ENCODE measurements around the gene FXN. TPM values are rescaled to one million over a fixed set of nuclear protein-coding genes. Genes with fewer than 3 reads are reported as not detected.
"Not testable (repeated sequence)": the region's sequence is repeated elsewhere in the genome, so short reads cannot be mapped to it uniquely, and the experiment has no call there.

FXN gene
- 10.3 TPM for total RNA-seq

DNA sequence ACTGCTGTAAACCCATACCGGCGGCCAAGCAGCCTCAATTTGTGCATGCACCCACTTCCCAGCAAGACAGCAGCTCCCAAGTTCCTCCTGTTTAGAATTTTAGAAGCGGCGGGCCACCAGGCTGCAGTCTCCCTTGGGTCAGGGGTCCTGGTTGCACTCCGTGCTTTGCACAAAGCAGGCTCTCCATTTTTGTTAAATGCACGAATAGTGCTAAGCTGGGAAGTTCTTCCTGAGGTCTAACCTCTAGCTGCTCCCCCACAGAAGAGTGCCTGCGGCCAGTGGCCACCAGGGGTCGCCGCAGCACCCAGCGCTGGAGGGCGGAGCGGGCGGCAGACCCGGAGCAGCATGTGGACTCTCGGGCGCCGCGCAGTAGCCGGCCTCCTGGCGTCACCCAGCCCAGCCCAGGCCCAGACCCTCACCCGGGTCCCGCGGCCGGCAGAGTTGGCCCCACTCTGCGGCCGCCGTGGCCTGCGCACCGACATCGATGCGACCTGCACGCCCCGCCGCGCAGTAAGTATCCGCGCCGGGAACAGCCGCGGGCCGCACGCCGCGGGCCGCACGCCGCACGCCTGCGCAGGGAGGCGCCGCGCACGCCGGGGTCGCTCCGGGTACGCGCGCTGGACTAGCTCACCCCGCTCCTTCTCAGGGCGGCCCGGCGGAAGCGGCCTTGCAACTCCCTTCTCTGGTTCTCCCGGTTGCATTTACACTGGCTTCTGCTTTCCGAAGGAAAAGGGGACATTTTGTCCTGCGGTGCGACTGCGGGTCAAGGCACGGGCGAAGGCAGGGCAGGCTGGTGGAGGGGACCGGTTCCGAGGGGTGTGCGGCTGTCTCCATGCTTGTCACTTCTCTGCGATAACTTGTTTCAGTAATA lies at the start of gene FXN:
Gene FXN (plus strand): TSS at position 315 of the 871 bp plus-strand sequence. CDS start 31 bp downstream, at position 346.
- peak; percentile 78 for DNase-seq (ENCODE audit: low spot score)

DNA sequence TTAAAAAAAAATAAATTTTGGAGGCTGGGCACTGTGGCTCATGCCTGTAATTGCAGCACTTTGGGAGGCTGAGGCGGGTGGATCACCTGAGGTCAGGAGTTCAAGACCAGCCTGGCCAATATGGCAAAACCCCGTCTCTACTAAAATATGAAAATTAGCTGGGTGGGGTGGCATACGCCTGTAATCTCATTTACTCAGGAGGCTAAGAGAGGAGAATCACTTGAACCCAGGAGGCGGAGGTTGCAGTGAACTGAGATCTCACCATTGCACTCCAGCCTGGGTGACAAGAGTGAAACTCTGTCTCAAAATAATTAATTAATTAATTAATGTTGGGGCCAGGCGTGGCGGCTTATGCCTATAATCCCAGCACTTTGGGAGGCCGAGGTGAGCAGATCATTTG lies 48.6 kb upstream of the FXN start:
- not testable (repeated sequence) for DNase-seq (ENCODE audit: low spot score)

DNA sequence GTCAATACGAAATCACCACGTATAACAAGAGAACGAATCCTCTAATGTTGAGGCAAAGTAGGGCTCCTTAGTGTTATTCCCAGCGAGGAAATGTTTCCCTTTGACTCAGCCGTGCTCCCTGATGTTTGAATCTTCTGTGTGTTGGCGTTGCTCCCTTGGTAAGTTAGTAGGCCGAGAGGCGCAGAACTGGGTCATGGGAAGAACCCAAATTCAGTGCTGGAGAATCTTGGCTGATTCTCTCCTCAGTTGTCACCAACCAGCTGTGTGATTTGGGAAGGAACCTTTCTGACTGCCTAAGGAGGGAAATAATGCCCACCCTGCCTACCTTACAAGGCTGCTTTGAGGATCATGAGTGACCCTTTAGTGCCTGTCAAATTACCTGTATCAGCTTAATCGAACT lies 44.1 kb upstream of the FXN start:
- no peak for DNase-seq (ENCODE audit: low spot score)

DNA sequence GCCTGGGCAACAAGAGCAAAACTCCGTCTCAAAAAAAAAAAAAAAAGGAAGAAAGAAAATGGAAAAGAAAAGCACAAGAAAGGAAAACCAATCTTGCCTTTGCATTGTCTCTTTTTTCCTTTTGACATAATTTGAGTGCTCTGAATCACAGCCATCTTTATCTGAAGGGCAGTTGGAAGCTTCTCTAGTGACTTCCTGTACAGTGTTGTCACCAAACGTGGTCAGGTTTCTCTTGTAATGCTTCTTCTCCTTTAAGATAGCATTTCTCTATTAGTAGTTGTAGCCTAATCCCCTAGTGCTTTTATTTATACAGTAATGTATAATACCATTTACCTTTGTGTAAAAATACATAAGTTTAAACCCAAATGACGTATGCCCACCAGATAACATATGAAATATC lies 39.8 kb upstream of the FXN start:
- no peak for DNase-seq (ENCODE audit: low spot score)

DNA sequence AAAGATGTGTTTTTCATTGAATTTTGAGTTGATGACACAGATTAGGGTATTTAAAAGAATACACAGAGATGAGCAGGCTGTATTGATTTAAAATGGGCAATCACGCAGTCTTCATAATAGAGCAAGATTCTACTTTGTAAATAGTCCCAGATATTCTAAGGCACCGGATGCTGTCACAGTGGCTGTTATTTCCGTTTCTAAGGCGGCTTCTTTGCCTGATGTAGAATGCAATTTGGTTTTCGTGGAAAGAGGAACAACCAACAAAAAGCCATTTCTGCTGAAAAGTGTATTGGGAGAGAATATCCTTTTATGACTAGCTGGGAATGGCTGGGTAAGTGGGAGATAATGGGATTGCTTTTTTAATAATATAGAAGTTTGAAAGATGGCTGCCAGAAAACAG lies 39.1 kb upstream of the FXN start:
- no peak for DNase-seq (ENCODE audit: low spot score)

DNA sequence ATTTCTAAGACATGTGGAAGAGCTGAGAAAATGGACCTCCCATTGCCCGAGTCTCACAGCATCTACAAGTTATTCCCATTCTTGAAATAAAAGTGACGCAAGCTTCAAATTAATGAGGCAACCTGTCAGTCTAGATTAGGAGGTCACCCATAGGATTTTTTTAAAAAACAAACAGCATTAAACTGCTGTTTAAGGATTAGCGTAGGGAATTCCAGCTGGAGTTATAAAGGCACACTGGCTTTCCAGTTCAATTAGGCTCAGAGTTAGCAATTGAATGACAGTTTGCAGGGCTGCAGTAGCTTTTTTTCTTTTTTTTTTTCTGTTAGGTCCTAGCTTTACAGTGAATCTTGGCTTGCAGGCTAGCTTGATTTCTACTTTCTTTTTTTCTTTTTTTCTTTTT lies 37.9 kb upstream of the FXN start:
- no peak for DNase-seq (ENCODE audit: low spot score)

DNA sequence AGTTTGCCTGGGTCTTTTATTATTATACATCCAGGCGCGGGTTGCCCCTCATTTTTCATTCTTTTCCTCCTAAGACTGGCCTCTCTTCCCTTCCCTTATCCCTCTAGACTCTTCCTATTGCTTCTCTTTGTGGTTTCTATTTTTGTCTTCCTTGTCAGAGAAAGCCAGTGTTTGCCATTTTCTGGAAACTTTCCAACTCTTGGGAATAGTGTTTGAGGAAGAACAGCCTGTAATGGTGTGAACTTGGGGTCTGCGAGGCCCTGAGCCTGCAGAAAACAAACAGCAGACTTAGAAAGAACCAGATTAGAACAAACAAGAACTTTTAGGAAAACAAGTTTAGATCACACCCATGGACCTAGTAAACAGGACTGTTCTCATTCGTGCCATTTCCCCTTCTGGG lies 37.2 kb upstream of the FXN start:
- DNase-seq (ENCODE audit: low spot score) = no peak

DNA sequence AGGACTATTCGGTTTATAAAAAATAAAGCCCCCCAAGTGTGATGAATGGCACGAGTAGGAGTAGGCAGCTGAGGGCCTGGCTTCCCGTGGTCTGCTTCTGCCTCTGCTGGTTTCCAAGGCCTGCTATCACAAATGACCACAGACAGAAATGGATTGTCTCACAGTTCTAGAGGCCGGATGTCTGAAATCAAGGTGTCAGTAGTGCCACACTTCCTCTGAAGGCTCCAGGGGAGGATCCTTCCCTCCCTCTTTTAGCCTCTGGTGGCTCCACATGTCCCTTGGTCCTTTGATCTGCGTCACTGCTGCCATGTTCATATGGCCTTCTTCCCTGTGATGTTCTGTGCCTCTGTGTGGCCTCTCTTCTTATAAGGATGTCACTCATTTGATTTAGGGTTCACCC lies 36.7 kb upstream of the FXN start:
- DNase-seq (ENCODE audit: low spot score) = no peak

DNA sequence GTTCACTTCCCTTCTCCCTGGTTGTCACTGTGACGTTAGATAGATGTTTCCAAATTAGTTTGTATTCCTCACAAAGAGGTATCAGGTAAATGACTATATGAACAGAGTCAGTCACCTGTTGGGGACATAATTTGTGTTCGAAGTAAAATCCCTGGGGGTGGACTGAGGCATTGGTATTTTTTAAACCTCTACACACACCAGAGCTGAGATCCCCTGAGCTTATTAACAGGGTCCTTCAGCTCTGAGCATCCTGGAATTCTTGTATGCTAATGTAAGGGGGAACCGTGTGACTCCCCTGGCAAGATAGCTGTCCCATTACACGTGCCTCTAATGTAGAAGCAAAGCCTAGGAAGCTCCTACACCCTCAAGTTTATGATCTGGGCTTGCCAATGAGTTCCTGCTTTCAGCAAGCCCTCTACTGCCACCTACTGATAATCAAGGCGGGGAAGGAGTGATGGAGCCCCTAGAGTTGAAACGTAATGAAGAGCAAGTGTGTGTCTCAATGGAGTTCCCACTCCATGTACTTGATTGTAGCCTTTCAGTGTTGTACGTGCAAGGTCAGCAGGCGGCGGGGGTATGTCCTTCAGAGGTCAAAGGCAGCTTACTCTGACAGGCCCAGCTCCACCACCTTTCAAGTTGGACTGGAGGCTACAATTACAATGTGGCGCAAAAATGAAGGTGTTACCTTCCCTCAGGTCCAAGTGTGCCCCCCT lies 36.0 kb upstream of the FXN start:
- DNase-seq (ENCODE audit: low spot score) = peak; percentile 78

DNA sequence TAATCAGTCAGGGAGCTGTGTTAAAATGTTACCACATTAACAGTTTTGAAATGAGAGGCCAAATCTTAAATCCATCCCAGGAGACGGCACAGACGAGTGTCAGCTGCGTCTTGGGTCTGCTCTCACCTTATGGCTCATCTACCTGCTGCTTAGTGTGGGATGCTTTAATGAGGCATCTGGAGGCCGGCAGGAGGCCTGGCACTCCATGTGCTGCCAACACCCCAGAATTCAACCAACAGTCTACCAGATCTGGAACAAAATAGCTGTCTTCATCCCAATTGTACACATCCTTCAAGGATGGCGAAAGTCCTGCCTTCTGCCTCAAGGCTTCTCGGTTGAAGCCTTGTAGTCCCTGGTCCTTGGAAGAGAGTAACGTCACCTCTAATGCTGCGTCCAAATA lies 33.6 kb upstream of the FXN start:
- DNase-seq (ENCODE audit: low spot score) = no peak

DNA sequence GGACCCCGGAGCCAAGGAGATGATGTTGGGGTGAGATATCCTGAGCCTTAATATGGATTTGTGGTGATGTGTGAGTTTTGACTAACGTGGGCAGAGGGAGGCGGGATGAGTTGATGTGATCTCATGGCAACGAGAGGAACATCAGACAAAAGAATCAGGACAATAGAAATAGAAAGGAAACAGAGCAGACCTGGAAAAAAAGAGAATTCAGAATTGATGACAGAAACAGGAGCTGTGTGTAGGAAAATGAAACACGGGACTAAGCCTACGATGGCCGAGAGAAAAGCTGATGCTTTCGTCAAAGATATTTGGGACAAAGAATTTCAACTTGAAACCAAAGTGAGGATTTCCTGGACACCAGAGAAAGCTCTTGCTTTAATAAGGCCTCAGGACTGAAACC lies 32.5 kb upstream of the FXN start:
- no peak for DNase-seq (ENCODE audit: low spot score)

DNA sequence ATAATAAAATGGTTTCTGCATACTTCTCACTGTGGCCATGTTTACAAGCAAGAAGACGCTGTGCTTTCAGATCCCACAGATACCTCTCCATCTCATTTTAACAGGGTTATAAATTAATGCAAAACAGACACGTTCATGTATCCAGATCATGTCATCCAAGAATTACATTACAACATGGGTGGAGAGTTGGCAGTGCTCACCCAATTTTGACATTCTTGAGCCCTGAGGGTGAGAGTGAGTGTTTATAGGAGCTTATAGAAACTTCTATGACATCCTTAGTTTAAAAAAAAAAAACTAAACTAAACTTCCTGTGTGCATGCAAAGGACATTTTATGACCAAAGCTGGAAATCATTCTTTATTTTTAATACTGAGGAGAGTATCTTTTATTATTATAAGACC lies 30.7 kb upstream of the FXN start:
- no peak for DNase-seq (ENCODE audit: low spot score)

DNA sequence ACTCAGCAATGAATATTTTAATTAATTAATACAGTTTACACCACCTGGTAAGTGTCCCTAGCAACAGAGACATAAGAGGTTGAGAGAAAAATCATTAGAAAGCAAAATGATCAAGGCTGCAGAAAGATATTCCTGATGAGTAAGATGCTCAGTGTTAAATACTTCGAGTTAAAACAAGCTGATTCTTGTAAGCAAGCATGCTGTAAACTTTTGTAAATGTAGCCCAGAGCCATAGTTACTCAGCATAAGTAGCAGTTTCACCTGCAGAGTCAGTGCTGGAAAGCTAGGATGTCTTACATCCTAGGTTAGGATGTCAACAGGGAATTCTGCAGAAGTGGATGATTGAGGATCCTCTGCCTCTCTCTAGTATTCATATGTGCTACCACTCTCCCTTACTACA lies 25.8 kb upstream of the FXN start:
- DNase-seq (ENCODE audit: low spot score) = no peak

DNA sequence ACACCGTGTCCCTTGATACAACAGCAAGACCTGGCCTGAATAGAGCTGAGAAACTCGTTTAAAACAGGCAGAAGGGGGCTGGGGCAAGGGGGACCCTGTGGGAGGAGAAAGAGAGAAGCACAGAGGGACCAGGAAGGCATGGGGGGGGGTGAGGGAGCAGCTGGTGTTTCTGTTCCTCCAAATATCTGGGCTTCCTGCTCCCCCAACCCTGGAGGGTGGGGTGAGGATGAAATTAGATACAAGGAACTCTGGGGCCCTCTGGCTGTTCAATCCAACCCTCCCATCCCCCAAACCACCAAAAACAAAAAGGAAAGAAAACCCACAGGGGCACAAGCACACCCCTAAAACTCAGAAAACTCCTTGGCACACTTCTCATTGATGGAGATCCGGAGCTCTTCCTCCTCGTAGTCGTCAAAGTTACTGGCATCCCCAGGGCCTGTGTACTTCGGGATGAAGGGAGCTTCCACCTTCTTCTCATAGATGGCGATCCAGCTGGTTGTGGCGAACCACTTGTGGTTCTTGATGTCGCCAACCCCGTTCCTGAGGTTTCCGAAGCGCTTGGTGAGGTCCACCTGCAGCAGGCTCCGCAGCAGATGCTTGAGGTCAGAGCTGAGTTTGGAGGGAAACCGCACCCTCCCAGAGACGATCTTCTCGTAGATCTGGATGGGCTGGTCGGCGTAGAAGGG lies 22.7 kb upstream of the FXN start:
- no peak for DNase-seq (ENCODE audit: low spot score)

DNA sequence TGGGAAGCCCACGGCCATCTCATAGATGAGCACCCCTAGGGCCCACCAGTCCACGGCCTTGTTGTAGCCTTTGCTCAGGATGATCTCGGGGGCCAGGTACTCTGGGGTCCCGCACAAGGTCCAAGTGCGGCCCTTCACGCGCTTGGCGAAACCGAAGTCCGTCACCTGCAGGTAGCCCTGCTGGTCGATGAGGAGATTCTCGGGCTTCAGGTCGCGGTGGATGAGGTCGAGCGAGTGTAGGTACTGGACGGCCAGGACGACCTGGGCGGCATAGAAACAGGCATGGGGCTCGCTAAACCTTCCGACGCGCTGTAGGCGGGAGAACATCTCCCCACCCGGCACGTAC lies 22.2 kb upstream of the FXN start:
- DNase-seq (ENCODE audit: low spot score) = no peak

DNA sequence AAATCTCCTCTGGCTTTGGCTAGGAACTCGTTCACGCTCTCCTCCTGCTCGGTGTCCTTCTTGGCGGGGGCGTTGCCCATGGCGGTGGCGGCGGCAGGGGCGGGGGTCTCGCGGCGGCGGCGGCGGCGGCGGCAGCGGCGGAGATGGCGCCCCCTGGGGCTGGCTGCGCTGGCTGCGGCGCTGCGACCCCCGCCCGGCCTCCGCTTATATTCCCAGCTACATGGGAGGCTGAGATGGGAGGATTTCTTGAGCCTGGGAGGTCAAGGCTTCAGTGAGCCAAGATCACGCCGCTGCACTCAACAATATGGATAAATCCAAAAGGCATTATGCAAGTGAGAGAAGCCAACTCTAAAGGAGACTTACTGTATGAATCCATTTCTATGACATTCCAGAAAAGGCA lies 21.5 kb upstream of the FXN start, which contains the start of gene PRKACG:
Gene PRKACG (minus strand): TSS at position 101 of the 400 bp plus-strand sequence. CDS start 21 bp downstream, at position 80.
- DNase-seq (ENCODE audit: low spot score) = no peak

DNA sequence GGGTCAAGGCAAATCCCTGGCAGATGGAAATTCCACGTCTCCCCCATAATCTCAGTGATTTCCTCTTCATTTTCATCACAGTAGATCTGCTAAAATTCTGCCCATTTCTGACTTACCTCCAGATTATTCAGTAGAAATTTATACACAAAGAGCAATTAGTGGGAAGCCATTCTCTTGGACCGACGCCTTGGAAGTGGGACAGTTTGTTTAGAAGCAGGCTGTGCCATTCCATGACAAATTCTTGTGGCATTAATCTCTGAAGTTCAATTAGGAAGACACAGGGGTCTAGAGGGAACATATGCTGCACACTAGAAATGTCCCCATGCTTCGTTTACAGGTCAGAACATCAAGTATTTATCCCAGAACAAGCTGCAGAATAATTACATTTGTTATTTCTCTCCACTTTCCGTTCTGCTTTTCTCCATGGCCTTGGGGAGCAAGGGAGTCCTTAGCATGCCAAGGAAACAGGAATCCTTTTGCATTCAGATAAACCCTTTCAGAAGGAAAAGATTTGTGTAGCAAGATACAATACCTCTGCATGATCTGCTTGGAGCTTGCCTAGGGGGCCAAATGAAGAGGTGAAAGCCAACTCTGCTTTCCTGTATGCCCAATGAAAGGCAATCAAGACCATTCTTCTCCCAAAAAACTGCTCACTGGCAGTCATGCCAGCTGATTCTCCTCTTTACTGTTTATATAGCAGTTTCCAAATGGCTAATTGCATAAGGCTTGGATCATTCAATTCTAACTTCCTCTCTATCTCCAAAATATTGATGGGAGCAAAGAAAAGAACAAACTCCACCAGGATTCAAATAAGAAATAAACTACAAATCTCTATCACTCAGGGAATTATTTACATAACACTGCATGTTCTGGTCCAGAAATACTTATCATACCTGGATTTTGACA lies 19.1 kb upstream of the FXN start:
- no peak for DNase-seq (ENCODE audit: low spot score)

DNA sequence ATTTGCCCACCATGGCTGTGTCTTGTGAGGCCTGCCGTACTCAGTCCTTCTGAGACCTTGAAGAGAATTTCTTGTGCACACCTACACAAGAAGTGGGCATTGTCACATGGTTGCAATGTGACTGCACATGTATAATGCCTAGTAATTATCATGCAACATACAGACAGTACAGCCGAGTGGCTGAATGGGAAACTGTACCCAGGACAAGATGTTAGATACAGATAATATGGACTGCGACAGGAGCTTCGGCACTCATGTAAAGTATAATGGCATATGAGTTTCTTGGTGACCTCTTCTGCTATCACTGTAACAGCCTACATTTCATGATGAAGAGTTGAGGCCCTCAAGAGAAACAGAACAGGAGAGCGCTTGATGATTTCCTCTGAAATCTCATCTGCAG lies 16.8 kb upstream of the FXN start:
- DNase-seq (ENCODE audit: low spot score) = no peak

DNA sequence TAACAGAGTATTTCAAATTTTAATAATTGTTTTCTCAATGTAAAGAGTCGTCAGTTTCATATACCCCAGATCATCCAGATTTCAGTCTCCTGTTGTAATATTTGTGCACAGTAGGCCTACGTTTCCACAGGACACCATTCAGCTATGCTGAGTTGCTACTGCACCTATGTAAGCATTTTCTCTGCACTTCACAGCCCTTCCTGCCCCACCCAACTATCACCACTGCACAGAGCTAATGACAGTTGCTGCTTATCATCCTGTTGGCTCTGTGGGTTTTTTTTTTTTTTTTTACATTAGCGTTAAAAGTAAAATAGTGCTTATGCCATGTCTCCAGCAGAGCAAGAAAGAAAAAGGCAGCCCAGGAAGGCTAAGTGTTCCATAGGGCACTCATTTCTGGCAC lies 15.7 kb upstream of the FXN start:
- no peak for DNase-seq (ENCODE audit: low spot score)

DNA sequence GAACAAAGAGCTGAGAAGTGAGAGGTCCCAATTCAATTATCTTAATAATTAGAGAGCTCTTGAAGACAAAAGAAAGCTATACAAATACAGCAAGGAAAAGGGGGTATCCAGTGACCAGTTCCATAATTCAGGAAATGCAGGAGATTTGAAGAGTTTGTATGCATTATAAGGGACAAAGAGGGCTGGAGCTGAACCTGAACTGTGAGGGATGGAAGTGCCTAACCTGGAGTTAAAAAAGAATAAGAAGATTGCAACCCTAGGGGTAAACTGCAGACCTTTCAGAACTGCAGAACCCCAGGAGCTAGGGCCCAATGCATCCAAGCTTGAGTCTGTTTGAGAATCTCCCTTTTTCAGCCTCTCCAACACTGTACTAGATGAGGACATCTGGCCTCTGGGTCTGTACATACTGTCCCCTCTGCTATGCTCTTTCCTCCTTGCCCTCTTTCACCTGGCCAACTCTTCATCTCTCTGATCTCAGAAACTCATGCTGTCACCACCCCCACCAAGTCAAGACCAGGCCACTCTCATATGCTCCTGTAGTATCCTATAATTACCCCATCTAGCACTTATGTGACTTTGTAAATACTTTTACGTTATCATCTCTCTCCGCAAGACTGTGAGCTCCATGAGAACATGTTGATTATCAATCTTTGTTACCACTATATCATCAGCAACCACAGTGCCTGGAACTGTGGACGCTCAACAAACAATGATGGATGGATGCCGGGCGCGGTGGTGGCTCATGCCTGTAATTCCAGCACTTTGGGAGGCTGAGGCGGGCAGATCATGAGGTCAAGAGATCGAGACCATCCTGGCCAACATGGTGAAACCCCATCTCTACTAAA lies 15.0 kb upstream of the FXN start:
- no peak for DNase-seq (ENCODE audit: low spot score)

DNA sequence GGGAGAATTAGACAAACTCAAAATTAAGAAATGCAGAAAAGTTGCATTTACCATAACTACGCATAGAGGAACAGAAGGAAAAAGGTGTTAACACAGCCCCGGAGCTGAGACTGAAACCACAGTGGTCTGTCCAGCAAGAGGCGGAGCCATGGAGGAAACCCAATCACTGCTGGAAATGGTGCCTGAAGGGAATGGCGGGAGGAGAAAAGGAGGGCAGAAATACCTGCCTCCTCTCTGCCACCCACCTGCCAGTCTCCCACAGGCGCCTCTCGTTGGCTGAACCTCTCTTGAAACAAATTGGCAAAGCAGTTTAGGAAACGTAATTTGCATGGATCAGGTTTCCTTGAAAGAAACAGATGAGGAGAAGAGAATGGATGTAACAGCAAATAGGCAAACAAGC lies 11.9 kb upstream of the FXN start:
- DNase-seq (ENCODE audit: low spot score) = no peak
